HG03064 (cell line): Measurements from ENCODE around the gene DCT.
"Not testable (repeated sequence)": the region's sequence is repeated elsewhere in the genome, so short reads cannot be mapped to it uniquely, and the experiment has no call there.

Source experiments
- ATAC-seq: cut with Tn5 transposase; IDR thresholded peaks from one replicate; pipeline ENCODE4 v1.9.1; 2021; ENCODE audit warnings: low read depth; ENCODE audit not compliant: unreplicated experiment

DCT gene

GRCh38 chr13:94479616-94480015 lies at the start of gene DCT:
DCT (minus strand) TSS chr13:94479682; CDS start chr13:94479255, 427 bp downstream.
- ATAC-seq: no peak

DNA sequence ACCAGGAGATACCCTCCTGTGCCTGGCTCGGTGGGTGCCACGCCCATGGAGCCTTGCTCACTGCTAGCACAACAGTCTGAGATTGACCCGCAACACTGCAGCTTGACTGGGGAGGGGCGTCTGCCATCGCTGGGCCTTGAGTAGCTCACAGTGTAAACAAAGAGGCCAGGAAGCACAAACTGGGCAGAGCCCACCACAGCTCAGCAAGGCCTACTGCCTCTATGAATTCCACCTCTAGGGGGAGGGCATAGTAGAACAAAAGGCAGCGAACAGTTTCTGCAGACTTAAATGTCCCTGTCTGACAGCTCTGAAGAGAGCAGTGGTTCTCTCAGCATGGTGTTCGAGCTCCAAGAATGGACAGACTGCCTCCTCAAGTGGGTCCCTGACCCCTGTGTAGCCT lies 47.5 kb upstream of the DCT start:
- ATAC-seq: not testable (repeated sequence)

DNA sequence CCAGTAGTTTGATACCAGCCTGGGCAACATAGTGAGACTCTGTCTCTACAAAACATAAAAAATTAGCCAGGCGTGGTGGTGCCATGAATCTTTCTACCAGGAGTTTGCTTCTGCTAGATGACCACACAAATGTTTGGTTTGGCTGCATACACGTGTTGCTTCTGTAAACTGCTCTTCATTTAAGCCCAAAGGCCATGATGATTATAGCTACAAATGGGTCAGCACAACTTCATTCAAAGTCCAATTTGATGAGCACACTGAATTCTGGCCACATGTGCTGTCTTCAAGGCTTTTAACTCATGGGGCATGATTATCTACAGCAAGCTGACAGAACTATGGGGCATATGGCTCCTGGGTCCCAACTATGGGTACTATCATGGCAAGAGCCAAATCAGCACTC lies 46.3 kb upstream of the DCT start:
- ATAC-seq: no peak

- ATAC-seq: no peak
Measured at GRCh38 chr13:94524407-94524806, 44.9 kb upstream of the DCT start.

DNA sequence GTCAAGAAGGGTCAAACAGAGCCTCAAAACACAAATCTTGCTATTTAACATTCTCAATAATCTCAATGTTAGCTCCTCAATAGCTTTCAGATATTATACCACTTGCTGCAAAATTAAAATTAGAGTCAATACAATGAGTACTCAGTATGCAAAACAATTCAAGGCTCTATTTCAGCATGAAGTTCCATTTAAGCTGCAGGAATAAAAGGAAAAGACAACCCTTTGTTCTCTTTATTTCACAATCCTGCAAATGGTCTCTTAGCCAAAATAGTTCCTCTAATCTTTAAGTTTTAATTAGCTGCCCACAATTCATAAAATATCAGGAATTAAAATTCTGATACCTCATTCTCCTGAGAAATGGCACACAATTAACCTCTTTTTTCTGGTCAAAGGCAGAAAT lies 40.5 kb upstream of the DCT start:
- no peak for ATAC-seq

DNA sequence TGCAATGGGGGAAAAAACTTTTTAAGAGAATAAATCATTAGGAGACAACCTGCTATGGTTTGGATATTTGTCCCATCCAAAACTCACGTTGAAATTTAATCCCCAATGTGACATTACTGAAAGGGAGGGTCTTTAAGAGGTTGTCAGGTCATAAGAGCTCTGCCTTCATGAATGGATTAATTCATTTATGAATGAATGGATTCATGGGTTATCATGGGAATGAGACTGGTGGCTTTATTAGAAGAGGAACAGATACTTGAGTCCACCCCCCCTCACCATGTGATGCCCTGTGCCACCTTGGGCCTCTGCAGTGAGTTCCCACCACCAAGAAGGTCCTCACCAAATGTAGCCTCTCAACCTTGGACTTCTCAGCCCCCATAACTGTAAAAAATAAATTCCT lies 37.0 kb upstream of the DCT start:
- no peak for ATAC-seq

GRCh38 chr13:94515911-94516310 lies 36.4 kb upstream of the DCT start:
- ATAC-seq: no peak

DNA sequence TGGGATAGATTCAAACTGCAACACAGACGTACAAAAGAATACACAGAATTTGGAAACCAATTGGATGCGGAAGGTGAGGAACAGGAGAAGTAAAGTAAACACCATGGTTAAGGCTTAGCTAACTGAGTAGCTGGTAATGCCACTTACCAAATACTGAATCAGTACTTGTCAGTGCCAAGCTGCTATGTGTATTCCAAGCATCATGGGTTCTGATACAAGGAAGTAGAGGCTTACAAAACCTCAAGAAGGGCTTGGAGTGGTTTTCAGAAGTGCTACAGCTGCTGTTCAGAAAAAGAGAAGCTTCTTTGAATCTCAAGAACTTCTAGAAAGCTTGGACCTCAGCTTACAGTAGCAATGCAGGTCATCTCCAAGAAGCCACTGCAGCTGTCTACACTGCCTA lies 35.9 kb upstream of the DCT start:
- ATAC-seq: no peak

DNA sequence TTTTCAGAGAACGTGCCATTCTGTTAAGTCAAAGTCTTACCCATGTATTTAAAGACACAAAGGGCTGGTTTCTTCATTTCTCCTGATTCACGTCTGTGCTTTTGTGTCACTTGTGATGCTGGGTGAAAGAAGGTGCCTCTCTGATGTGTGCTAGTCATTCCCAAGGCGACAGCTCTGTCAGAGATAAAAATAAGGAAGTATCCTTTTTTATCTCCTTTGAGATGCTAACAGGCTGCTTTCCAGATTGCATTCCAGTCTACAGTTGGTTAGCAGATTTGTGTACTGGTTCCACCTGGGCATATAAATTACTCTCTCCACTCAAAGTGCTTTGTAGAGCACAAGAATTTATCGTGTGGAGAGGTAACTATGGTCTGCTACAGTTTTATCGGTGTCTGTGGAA lies 33.5 kb upstream of the DCT start:
- no peak for ATAC-seq

- no peak for ATAC-seq
Measured at GRCh38 chr13:94505730-94506129, 26.2 kb upstream of the DCT start.

DNA sequence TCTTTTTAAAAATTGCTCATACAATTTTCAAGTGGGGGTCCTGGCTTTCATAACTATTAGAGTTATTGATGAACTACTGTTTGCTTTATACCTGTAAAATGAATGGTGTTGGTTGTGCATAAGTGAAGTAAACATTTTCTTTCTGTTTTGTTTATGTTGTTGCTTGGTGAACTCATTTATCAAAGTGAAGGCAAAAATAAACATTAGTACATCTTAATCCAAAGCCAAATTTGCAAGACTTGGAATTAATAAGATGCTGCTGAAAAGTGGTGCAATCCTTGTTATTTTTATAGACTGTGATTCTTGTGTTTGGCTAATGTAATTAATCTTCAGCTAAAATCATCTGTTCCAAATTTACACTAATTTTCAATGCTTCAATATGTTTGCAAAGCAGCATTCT lies 24.4 kb upstream of the DCT start:
- no peak for ATAC-seq

DNA sequence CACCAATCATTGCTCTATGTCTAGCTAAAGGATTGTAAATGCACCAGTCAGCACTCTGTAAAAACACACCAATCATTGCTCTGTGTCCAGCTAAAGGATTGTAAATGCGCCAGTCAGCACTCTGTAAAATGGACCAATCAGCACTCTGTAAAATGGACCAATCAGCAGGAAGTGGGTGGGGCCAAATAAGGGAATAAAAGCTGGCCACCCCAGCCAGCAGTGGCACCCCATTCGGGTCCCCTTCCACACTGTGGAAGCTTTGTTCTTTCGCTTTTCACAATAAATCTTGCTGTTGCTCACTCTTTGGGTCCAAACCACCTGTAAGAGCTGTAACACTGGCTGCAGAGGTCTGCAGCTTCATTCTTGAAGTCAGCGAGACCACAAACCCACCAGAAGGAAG lies 19.3 kb upstream of the DCT start:
- not testable (repeated sequence) for ATAC-seq

DNA sequence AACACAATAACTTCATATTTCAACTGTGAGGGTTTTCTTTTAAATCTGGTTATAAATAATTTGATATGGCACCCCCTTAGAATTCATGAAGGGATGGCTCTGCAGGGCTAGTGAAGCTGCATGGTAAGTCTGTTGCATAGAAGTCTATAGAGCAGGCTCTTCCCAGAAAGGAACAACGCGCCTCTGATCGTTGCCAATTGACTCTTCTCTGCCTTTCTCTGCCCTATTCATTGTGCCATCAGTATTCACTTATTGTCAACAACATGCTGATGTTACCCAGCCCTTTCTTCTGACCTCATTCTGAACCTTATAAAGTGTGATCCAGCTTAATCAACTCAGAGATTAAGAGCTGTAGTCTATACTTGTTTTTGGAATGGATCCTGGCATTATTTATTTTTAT lies 16.3 kb upstream of the DCT start:
- ATAC-seq: no peak

DNA sequence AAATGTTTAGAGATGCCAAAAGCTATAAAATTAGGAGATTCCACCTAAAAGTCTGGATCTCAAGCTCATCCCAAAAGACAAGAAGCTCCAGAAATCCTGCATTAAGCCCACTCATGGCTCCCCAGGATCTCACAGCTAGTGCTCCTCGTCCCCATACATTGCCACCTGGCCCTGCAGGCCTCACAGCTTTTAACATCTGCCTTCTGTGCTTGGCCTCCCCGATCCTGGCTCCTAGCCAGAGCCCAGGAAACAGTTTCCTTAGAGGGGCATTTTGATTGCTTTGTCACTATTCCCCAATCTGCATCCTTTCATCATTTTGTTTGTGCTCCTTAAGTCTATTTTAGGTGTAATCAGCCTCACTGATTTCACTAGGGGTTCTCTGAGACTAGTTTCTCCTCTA lies 14.5 kb upstream of the DCT start:
- ATAC-seq: no peak

GRCh38 chr13:94487043-94487442 lies 7.6 kb upstream of the DCT start:
- ATAC-seq: no peak

- ATAC-seq: no peak
Measured at GRCh38 chr13:94483970-94484369, 4.5 kb upstream of the DCT start.

- no peak for ATAC-seq
Measured at GRCh38 chr13:94481941-94482340, 2.5 kb upstream of the DCT start.

- ATAC-seq: no peak
Measured at GRCh38 chr13:94480672-94481145, 1.2 kb upstream of the DCT start.

- no peak for ATAC-seq
Measured at GRCh38 chr13:94478913-94479312, 569 bp downstream of the DCT start.

DNA sequence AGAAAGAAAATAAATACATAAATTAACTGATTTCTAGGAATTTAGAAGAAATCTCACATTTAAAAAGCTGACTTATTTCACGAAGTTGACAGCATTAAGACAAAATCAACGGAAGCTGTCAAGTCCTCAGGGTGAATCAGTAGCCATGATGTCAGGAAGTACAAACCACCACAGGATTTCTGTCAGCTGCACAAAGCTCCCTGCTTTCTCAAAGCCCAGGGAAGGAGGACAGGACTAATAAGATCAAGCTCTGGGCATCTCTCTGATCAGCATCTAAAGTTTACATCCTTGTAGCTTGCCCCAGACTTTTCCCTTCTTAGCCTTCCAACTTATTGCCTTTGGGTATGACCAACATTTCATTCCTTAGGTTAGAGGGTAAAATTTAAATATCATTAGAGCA lies 9.4 kb downstream of the DCT start:
- no peak for ATAC-seq

- ATAC-seq: no peak
Measured at GRCh38 chr13:94464771-94465170, 14.7 kb downstream of the DCT start.

- no peak for ATAC-seq
Measured at GRCh38 chr13:94462670-94463069, 16.8 kb downstream of the DCT start.

DNA sequence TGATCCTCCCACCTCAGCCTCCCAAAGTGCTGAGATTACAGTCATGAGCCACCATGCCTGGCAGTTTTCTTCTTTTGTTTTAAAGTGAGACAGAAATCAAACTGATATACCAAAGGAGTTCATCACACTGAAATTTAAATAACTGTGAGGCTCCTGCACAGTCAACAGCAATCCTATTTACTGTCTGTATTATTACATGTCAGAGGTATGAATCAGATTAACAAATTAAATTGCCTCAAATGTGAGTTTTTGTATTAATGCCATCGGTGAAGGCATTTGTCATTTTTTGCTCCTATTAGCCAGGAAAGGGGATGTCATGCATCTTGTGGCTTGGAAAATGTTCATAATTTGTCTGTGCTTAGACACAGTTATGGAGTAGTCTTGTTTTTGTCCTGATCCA lies 20.4 kb downstream of the DCT start:
- ATAC-seq: no peak
